Measurements from ENCODE around the gene EPHA4. TPM values are rescaled to one million over a fixed set of nuclear protein-coding genes. Genes with fewer than 3 reads are reported as not detected.

The EPHA4 gene
- total and polyA plus RNA-seq, 9 donors: 11.3 to 39.3 (median 24.9) TPM

DNA sequence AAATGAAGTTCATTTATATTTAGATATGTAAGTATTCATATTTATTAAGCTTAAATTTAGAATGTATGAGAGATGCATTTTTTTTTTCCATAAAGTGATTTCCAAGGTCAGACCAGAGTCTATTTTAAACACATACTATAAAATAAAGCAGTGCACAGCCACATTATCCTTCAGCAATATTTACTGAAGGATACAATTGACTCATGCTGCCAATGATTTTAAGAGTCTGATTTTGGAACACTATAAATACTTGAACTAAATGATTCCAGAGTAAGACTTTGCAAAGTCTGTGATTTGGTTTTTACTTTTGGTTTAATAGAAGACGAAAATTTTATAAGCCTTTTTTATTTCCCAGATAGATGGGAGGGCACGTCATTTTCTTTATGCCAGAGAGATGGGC lies 107.1 kb downstream of the EPHA4 start:
- 84 to 92% (median 92%) methylated on average over 2 of the region's 2 CpGs for WGBS, 3 donors
- H3K27ac ChIP-seq: no peak overlapping the region
- no peaks in the 10 kb centered on the region for H3K27me3 ChIP-seq
- intact Hi-C loops (cut with DNase I): no loop called here
- no peaks in the 10 kb centered on the region for H3K9me3 ChIP-seq
- TF ChIP-seq, protein P1, sequence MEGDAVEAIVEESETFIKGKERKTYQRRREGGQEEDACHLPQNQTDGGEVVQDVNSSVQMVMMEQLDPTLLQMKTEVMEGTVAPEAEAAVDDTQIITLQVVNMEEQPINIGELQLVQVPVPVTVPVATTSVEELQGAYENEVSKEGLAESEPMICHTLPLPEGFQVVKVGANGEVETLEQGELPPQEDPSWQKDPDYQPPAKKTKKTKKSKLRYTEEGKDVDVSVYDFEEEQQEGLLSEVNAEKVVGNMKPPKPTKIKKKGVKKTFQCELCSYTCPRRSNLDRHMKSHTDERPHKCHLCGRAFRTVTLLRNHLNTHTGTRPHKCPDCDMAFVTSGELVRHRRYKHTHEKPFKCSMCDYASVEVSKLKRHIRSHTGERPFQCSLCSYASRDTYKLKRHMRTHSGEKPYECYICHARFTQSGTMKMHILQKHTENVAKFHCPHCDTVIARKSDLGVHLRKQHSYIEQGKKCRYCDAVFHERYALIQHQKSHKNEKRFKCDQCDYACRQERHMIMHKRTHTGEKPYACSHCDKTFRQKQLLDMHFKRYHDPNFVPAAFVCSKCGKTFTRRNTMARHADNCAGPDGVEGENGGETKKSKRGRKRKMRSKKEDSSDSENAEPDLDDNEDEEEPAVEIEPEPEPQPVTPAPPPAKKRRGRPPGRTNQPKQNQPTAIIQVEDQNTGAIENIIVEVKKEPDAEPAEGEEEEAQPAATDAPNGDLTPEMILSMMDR (IDR thresholded peaks at IDR 0.05): no peak
- TF ChIP-seq EP300 (IDR thresholded peaks at IDR 0.05) (no peak), POLR2A (IDR thresholded peaks at IDR 0.05) (no peak)
- H3K4me3 ChIP-seq: no peak overlapping the region
- peaks cover 1% of the 10 kb centered on the region for H3K4me1 ChIP-seq (ENCODE audit: insufficient read depth)
- H3K36me3 ChIP-seq: no peaks in the 10 kb centered on the region
- DNase-seq: no peak

DNA sequence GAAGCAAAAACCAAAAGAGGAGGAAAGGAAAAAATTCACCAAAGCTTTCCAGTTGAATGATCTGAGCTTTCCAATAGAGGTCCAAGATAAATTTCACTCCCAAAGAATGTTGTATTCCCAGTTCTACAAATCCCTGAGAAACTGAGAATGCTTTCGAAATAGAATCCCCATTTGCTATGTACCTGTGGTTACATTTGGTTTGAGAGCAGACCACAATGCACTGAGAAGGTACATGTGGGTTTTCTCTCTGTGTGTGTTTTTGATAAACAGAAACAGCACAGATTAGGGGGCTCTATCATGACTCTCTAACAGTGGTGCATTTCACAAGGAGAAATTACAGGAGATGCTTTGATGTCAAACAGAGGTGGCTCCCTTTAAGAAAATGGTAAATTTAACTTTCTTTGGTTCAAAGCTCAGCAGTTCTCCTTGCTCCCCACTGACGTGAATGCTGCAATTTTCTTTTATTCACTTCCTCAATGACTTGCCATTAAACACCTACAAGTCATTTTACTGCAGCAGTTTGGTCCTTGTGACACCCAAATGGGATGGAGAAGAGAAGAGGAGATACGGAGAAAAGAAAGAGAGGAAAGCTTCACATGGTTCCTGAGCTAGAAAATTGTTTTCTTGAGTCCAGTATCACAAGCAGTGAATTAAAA lies 108.7 kb downstream of the EPHA4 start:
- no peak overlapping the region for H3K27ac ChIP-seq
- no peaks in the 10 kb centered on the region for H3K27me3 ChIP-seq
- intact Hi-C loops (cut with DNase I): no loop called here
- H3K4me3 ChIP-seq: no peak overlapping the region
- H3K36me3 ChIP-seq: no peaks in the 10 kb centered on the region
- DNase-seq: no peak
- TF ChIP-seq, protein P1 (IDR thresholded peaks at IDR 0.05): no peak
- TF ChIP-seq EP300 (IDR thresholded peaks at IDR 0.05) (no peak), POLR2A (IDR thresholded peaks at IDR 0.05) (no peak)
- H3K4me1 ChIP-seq (ENCODE audit: insufficient read depth): peaks cover 1% of the 10 kb centered on the region
- no peaks in the 10 kb centered on the region for H3K9me3 ChIP-seq
- WGBS, 3 donors: 78 to 85% (median 81%) methylated on average over 3 of the region's 3 CpGs

DNA sequence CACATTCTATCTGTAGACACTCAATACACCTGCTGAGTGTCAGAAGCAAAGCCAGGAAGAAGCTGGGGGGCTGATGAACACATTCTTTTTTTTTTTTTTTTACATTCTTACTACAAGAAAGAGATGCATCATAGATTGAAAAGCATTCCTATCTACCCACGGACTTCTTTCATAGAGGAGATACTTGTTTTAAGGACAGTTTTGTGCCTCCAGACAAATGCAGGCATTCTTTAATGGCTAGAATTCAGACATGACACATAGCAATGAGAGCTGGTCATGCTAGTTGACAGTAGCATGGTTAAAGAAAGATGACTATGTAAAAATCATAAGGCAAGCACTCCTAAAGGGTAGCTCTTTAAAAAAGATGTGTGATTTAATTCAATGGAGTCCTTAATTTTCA lies 110.2 kb downstream of the EPHA4 start:
- no peaks in the 10 kb centered on the region for H3K36me3 ChIP-seq
- H3K4me1 ChIP-seq (ENCODE audit: insufficient read depth): no peaks in the 10 kb centered on the region
- H3K27me3 ChIP-seq: no peaks in the 10 kb centered on the region
- intact Hi-C loops (cut with DNase I): no loop called here
- DNase-seq: no peak
- TF ChIP-seq, protein P1 (IDR thresholded peaks at IDR 0.05): no peak
- WGBS, 3 donors: 80 to 92% (median 92%) methylated on average over 1 of the region's 1 CpG
- H3K9me3 ChIP-seq: no peaks in the 10 kb centered on the region
- H3K4me3 ChIP-seq: no peak overlapping the region
- H3K27ac ChIP-seq: no peak overlapping the region

DNA sequence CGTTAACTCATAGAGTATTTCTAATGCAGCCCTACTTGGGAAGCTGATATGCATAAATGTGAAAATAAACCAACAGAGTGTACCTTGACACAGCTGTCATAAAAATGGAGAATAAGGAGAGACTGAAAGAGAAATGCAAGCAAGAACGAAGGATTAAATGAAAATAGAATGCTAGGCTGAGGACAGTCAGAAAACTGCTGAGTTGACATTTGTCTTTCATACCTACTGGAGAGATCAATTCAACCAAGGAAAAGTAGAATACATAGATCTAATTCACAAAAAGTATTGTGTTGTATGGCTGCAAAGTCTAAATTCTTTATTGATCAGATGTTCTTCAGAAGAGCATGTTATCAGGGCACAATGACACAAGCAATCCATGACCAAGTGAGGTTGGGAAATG lies 112.0 kb downstream of the EPHA4 start:
- H3K9me3 ChIP-seq: no peaks in the 10 kb centered on the region
- no peak overlapping the region for H3K4me3 ChIP-seq
- H3K4me1 ChIP-seq (ENCODE audit: insufficient read depth): no peaks in the 10 kb centered on the region
- DNase-seq: no peak
- no peaks in the 10 kb centered on the region for H3K36me3 ChIP-seq
- WGBS, 3 donors: 90 to 92% (median 91%) methylated on average over 2 of the region's 2 CpGs
- H3K27ac ChIP-seq: no peak overlapping the region
- no peaks in the 10 kb centered on the region for H3K27me3 ChIP-seq
- TF ChIP-seq POLR2A (IDR thresholded peaks at IDR 0.05) (no peak), EP300 (IDR thresholded peaks at IDR 0.05) (no peak)
- TF ChIP-seq, protein P1 (IDR thresholded peaks at IDR 0.05): no peak
- intact Hi-C loops (cut with DNase I): no loop called here

Measured in ovary (tissue), 9 donors.